Stimulated activated CD4-positive, alpha-beta T cell treated with anti-CD3 and anti-CD28 coated beads, Interleukin-12 subunit alpha, Interleukin-12 subunit beta, amount 100 ng/mL, for 4 hours (primary cell): ENCODE results near the gene TBC1D14.

Experiments
- DNase-seq: peaks from one replicate; pipeline ENCODE4 v3.0.0-alpha.2; 2020

TBC1D14 gene

GRCh38 chr4:6955261-6955911, 45.8 kb downstream of the TBC1D14 start:
- no peak for DNase-seq

GRCh38 chr4:6956087-6956433, 46.4 kb downstream of the TBC1D14 start:
- DNase-seq: no peak

- DNase-seq: no peak
These were observed 47.0 kb downstream of the TBC1D14 start for GRCh38 chr4:6956434-6957147.

- DNase-seq: no peak
These were observed 47.5 kb downstream of the TBC1D14 start for GRCh38 chr4:6957148-6957520.

GRCh38 chr4:6957994-6958393, 48.4 kb downstream of the TBC1D14 start:
- no peak for DNase-seq

- no peak for DNase-seq
These were observed 49.6 kb downstream of the TBC1D14 start for GRCh38 chr4:6959261-6959660.

GRCh38 chr4:6960154-6960553, 50.5 kb downstream of the TBC1D14 start:
- no peak for DNase-seq

GRCh38 chr4:6960628-6961412, 51.2 kb downstream of the TBC1D14 start:
- no peak for DNase-seq

- no peak for DNase-seq
These were observed 52.0 kb downstream of the TBC1D14 start for GRCh38 chr4:6961496-6962210.

- DNase-seq: no peak
These were observed 52.8 kb downstream of the TBC1D14 start for GRCh38 chr4:6962211-6963041.

GRCh38 chr4:6963139-6963611, 53.5 kb downstream of the TBC1D14 start:
- DNase-seq: no peak

GRCh38 chr4:6964858-6965257, 55.2 kb downstream of the TBC1D14 start:
- DNase-seq: no peak

- DNase-seq: no peak
These were observed 55.7 kb downstream of the TBC1D14 start for GRCh38 chr4:6965329-6965728.

- DNase-seq: no peak
These were observed 58.3 kb downstream of the TBC1D14 start for GRCh38 chr4:6967846-6968340.

- DNase-seq: no peak
These were observed 58.9 kb downstream of the TBC1D14 start for GRCh38 chr4:6968496-6968895.

- DNase-seq: no peak
These were observed 60.5 kb downstream of the TBC1D14 start for GRCh38 chr4:6969826-6970800.

GRCh38 chr4:6971536-6972374, 62.1 kb downstream of the TBC1D14 start:
- DNase-seq: no peak

GRCh38 chr4:6972375-6972650, 62.7 kb downstream of the TBC1D14 start:
- no peak for DNase-seq

GRCh38 chr4:6972911-6973310, 63.3 kb downstream of the TBC1D14 start:
- no peak for DNase-seq
